Activated CD8-positive, alpha-beta memory T cell treated with anti-CD3 and anti-CD28 coated beads, Interleukin-2, amount 50 U/mL, for 24 hours (primary cell): Measurements from ENCODE around the gene CD83.
"Not testable (repeated sequence)": the region's sequence is repeated elsewhere in the genome, so short reads cannot be mapped to it uniquely, and the experiment has no call there.

ENCODE experiments used
- DNase-seq: peaks from one replicate; pipeline ENCODE4 v3.0.0-alpha.2; 2020; ENCODE audit errors: extremely low read depth

Gene CD83, protein sequence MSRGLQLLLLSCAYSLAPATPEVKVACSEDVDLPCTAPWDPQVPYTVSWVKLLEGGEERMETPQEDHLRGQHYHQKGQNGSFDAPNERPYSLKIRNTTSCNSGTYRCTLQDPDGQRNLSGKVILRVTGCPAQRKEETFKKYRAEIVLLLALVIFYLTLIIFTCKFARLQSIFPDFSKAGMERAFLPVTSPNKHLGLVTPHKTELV

DNA sequence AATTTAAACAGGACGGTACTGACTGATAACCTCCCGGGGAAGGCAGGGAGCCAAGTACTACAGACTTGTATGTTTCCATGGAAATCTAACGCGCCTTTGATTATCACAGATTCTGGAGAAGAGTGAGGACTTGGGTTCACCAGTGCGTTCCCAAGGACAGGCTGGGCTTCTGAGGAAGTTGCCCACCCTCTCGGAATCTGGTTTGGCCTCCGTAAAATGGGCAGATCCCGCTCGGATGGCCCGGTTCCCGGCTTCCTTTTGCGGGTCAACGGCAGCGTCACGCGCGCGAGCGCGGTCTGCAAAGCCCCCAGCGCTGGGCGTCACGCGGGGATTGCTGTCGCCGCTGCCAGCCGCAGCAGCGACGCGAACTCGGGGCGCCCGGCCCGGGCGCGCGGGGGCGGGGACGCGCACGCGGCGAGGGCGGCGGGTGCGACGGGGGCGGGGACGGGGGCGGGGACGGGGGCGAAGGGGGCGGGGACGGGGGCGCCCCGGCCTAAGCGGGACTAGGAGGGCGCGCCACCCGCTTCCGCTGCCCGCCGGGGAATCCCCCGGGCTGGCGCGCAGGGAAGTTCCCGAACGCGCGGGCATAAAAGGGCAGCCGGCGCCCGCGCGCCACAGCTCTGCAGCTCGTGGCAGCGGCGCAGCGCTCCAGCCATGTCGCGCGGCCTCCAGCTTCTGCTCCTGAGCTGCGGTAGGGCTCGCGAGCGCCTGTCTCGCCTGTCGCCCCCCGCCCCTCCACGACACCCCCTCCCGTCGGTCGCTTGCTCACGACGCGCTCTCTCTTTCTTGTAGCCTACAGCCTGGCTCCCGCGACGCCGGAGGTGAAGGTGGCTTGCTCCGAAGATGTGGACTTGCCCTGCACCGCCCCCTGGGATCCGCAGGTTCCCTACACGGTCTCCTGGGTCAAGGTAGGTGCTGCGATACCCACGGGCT lies at the start of gene CD83:
Gene CD83 (plus strand): TSS at position 615 of the 933 bp plus-strand sequence. CDS start 40 bp downstream, at position 655.
- DNase-seq, result peak; percentile 39

DNA sequence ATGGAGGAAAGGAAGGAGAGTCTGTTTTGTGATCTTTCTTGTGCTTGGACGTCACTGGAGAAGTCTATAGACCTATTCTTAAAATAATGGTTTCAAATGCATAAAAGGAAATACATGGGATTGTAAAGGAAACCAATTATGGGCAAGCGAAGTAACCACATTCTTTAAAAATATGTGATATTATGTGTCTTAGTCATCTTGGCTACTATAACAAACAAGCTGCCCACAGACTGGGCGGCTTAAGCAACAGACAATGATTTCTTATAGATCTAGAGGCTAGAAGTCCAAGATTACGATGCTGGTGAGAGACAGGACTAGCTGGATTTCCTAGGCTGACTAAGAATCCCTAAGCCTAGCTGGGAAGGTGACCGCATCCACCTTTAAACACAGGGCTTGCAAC lies 49.4 kb upstream of the CD83 start:
- no peak for DNase-seq

DNA sequence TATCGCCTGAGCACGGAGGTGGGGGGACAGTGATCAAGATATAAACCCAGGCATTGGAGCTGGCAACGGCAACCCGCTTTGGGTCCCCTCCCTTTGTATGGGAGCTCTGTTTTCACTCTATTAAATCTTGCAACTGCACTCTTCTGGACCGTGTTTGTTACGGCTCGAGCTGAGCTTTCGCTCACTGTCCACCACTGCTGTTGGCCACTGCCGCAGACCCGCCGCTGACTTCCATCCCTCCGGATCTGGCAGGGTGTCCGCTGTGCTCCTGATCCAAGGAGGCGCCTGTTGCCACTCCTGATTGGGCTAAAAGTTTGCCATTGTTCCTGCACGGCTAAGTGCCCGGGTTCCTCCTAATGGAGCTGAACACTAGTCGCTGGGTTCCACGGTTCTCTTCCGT lies 48.9 kb upstream of the CD83 start:
- DNase-seq, result no peak

DNA sequence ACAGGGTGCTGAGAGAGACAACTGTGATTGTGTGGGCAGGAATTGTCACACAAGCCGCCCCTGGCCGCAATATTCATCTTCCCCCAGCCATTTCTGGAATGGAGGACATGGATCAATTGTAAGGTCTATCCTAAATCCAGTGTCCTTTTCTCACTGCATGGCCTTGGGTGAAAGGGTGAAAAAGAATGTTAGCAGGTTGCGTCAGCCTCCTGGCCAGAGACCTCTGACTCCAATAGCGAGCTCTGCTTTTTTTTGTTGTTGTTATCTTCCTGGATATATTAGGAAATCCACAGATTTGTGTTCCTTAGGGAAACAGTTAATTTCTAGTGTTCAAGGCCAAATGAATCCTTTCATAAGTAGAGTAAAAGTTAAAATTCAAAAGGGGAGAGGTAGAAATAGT lies 47.1 kb upstream of the CD83 start:
- no peak for DNase-seq

DNA sequence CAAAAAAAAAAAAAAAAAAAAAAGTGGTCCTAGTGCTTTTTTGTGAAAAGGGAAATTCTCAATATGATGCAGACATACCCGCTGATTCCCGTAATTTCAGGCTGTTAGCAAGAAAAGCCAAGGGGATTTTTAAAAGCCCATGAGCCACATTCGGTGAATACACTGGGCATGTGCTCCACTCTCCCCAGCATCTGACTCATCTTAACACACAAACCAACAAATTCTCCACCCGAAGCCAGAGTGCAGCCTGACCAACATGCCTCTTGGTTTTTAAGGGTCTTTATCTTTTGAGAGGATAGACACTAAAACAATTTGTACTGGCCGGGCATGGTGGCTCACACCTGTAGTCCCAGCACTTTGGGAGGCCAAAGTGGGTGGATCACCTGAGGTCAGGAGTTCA lies 45.5 kb upstream of the CD83 start:
- no peak for DNase-seq

DNA sequence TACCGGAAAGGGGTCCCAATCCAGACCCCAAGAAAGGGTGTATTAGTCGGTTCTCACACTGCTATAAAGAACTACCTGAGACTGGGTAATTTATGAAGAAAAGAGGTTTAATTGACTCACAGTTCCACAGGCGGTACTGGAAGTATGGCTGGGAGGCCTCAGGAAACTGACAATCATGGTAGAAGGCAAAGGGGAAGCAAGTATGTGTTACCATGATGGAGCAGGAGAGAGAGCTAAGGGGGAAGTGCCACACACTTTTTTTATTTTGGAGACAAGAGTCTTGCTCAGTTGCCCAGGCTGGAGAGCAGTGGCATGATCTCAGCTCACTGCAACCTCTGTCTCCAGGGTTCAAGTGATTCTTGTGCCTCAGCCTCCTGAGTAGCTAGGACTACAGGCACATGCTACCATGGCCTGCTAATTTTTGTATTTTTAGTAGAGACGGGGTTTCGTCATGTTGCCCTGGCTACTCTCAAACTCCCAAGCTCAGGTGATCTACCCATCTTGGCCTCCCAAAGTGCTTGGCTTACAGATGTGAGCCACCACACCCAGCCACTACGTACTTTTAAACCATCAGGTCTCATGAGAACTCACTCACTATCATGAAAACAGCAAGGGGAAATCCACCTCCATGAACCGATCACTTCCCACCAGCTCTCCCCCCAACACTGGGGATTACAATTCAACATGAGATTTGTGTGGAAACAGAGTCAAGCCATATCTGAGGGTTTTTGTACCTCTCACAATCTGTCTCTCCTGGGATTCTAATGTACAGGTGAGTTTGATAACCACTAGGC lies 43.8 kb upstream of the CD83 start:
- not testable (repeated sequence) for DNase-seq

DNA sequence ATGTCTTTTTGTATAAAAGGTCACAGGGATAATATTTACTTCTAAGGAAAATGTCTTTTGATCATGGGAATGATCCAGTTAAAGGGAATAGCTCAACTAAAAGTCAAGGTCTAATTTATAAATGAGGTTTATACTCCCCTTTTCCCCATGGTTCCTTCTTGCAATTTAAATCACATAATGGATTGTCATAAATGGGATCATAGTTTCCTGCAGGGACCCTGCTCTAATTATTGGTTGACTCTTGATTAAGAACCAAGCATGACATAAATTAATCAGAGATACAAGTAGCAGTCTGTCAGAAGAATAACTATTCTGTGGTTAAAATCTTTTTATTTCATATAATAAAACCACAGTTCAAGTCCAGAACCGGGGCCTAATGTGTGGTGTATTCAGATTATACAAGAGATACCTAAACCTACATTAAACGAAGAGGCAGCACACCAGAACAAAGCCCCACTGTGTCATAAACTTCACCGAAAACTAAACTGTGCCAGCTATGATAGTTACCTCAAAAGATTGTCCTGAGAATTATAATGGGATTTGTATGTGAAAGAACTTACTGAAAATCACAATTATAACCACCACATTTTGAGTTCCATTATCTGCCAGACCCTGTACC lies 43.0 kb upstream of the CD83 start:
- DNase-seq, result no peak

DNA sequence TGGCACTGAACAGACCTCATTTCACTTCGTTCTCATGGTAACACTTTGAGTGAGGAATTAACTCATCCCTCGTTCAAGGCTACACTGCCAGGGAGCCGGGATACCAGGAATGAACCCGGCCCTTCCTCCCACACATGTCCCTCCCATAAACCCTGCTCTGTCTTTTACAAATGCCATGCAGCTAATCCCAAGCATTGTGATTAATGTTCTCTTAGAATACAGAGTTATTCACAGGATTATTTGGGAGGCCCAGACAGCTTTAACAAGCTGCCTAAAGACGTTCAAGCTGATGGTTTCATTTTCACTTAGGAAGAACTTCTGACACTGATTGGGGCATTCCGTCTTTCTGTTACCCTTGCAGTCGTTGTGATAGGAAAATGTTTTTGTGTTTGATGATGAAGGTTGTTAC lies 42.5 kb upstream of the CD83 start:
- no peak for DNase-seq

DNA sequence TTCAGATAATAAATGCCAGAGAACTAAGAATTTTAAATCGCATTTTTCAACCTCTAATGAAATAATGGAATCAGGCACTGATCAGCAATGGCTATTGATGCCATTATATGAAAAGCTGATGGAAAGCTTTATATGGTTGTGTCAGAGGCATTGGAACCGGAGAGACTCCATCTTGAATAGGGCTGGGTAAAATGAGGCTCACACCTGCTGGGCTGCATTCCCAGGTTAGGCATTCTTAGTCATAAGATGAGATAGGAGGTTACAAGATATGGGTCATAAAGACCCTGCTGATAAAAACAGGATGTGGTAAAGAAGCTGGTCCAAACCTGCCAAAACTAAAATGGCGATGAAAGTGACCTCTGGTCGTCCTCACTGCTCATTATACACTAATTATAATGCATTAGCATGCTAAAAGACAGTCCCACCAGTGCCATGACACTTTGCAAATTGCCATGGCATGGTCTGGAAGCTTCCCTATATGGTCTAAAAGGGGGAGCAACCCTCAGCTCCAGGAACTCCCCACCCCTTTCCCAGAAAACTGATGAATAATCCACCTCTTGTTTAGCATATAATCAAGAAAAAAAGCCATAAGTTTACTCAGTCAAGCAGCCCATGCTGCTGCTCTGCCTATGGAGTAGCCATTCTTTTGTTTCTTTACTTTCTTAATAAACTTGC lies 40.2 kb upstream of the CD83 start:
- no peak for DNase-seq

DNA sequence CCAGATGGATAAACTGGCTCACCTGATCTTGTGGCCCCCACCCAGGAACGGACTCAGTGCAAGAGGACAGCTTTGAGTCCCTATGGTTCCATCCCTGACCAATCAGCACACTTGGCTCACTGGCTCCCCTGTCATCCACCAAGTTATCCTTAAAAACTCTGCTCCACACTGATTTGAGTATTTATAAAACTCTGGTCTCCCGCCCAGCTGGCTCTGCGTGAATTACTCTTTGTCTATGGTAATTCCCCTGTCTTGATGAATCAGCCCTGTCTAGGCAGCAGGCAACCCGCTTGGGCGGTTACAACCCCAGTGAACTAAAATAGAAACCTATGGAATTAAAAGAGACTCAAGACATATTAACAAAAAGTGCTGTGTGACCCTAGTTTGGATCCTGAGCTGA lies 38.1 kb upstream of the CD83 start:
- no peak for DNase-seq

DNA sequence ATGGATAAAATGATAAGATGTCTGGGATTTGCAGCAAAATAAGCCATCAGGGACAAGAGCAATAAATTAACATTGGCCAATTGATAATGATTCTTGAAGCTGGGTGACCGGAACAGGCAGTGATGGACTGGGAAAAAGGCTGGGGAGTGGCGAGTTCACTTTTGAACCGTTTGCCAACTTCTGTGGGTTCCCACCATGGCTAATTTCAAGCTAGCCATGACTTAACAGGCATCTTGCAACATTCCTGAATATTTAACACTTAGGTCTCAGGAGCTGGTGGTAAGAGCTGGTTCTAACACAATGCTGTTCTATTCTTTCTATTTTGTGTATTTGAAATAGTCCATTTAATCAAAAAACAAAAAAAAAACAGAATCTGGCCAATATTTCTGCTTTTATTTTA lies 37.6 kb upstream of the CD83 start:
- no peak for DNase-seq

DNA sequence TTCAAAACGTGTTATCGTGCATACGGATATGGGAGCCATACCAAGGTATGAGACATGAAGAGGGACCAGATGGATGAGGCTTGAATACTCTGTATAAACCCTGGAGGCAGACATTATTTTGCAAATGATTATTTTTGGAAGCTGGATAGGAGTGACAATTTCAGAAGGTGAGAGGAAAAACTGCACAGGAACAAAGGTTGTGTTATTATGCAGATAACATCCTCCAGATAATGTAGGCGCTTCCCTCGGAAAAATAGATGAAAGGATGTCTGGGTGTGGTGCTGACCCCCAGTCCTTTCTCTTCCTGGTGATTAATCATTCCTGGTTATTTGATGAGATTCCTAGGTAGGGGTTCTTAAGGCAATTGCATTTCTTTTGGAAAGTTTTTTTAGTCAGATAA lies 36.4 kb upstream of the CD83 start:
- no peak for DNase-seq

DNA sequence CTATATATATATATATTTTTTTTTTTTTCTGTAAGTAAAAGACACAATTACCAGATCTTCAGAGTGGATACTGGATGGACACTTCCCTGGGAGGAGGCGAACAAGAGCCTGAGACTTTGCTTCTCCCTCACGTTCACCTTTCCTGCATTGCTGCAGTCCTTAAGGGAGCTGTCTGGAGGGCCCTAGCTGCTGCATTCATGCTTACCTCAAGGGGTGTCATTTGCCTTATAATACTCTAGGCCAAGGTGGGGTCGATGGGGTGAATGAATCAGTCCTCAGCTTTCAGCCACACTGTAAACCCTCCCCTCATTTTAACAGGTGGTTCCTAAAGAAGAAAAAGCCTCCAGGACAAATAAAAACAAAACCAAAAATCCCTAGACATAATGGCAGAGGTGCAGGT lies 34.8 kb upstream of the CD83 start:
- no peak for DNase-seq

DNA sequence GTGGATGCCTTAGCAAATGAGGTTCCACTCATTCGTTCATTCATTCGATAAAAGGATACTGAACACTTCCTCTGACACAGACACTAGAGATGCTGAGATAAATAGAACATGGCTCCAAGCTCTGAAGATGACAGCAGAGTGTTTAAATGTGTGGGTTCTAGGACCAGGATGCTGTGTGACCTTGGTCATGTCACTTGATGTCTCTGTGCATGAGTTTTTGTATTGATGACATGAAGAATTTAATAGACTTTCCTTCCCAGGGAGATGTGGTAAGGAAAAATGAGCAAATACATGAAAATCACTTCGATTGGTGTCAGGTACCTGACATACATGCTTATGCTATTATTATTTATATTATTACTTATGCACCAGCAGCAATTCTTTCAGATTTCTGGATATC lies 34.3 kb upstream of the CD83 start:
- no peak for DNase-seq

DNA sequence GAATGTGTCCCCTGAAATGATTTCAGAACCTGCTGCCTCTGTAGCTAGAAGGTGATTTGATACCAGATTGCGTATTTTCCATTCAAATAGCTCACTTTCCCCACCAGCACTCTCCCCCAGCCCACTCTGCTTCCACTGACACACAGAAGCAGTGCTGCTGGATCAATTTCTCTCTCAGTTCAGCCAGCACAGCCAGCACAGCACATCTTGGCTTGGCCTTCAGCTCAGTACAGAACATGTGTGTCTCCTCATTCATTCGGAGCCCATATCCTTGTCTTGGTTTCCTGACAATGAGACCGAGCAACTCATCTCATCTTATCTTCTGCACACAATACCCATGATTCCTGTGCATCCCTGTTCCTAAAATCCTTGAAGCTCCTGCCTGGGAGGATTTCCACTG lies 33.8 kb upstream of the CD83 start:
- no peak for DNase-seq

DNA sequence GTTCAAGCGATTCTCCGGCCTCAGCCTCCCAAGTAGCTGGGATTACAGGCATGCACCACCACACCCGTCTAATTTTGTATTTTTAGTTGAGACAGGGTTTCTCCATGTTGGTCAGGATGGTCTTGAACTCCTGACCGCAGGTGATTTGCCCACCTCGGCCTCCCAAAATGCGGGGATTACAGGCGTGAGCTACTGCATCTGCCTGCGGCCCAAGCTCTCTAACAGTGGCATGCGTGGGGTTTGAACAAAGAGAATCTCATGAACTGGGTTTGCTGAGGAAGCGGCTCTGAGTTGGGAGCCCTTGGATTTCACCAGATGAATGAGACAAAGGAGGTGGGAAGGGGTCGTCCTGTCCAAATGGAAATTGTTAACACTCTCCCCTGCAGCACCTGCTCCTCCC lies 33.2 kb upstream of the CD83 start:
- no peak for DNase-seq

DNA sequence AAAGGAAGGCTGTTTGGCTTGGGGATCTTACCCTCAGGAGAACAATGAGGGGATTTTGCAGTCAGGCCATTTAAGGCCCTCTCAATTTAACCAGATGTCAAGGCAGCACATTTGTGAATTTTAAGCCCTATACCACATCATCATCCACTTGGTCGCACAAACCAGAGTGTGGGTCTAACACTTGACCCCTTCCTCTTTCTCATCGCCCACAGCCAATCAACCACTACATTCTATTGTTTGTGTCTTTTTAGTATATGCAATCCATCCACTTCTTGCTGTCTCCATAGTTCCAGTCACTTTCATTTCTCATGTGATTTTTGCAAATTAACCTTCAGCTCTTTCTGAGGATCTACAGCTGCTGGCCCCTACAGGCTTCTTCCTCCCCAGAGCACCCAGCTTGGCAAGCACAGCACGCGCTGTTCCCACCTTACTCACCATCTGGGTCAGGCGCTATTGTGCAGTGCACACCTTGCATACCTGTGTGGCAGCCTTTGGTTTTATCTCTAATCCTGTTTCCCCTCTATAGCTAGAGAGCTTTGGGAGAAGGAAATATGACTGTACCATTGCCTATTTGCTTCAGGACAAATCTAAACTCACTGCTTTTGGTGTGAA lies 32.3 kb upstream of the CD83 start:
- DNase-seq, result no peak

DNA sequence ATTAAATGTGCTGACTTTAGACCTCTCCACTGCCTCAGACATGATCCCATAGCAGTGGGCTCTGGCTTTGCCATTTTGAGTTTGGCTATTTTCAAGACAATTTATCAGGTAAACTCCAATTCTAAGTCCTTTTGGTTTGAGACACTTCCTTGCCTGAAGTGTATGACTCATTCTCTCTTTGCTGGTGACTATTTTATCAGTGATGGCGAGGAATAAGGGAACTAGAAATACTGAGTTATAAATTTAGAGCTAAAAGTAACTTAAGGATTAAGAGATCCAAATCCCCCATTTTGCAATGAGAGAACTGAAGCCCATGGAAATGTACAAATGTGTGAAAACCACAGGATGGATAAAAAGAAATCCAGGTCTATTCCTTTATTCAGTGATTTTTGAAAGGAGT lies 30.9 kb upstream of the CD83 start:
- DNase-seq, result no peak

DNA sequence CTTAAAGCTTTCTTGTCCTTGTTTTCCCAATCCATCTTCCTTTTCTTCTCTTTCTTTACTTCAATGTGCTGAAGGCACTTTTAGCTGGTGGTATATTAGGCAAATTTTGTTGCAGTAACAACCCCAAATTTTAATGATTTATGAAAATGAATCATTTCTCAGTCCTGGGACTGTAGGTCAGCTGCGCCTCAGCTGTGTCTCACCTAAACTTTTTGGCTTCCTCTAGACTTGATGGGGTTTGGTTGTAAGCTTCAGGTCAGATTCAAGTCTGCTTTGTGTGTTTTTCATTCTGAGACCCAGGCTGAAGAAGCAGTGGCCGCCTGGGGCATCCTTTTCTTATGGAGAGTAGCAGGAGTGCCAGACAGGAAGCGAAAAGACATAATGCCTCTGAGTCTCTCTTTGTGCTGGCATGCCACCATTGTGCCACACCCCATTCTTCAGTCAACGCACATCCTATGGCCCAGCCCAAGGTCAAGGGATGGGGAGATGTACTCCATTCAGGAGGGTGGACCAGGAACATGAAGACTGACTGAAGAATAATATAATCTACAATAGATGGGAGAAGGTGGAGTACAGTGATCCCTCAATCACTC lies 28.9 kb upstream of the CD83 start:
- no peak for DNase-seq

DNA sequence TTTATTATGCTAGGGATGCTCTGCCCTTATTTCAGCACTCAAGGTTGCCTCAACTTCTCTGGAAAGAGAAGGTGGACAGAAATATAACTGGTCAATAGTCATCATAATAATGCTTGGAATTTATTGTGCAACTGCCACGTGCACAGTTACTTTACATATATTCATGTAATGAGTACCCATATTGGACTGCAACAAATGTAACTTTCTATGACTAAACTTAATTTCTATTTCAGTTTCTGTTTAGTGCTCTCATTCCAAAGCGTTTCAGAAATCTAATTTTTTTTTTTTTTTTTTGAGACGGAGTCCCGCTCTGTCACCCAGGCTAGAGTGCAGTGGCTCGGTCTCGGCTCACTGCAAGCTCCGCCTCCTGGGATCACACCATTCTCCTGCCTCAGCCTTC lies 28.3 kb upstream of the CD83 start:
- no peak for DNase-seq
